ENCODE results near the gene ZNF410.
"Not testable (repeated sequence)": the region's sequence is repeated elsewhere in the genome, so short reads cannot be mapped to it uniquely, and the experiment has no call there.

Gene ZNF410

DNA sequence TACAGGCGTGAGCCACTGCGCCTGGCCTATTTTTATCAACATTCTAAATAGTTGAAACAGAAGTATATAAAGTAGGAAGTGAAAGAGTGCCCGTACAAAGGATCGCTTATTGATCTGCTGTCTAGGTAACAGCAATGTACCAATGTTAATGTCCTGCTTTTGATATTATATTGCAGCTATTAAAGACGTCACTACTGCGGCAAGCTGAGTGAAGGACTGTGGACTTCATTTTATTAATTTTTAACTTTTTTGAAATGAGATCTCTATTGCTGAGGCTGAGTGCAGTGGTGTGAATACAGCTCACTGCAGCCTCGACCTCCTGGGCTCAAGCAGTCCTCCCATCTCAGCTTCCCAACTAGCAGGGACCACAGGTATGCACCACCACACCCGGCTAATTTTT, 24.2 kb upstream of the ZNF410 start:
- H3K27me3 ChIP-seq (ENCODE audit: control insufficient read depth, insufficient read depth, low read length), result no peaks in the 10 kb centered on the region
- H3K27ac ChIP-seq (ENCODE audit: low read length), result no peak overlapping the region
- peaks cover 15% of the 10 kb centered on the region for H3K36me3 ChIP-seq (ENCODE audit: control insufficient read depth, low read depth, low read length)
- H3K9me3 ChIP-seq (ENCODE audit: control insufficient read depth, low read depth, low read length), result no peaks in the 10 kb centered on the region
- H3K9ac ChIP-seq (ENCODE audit: low read length), result no peak overlapping the region
- H3K4me1 ChIP-seq (ENCODE audit: control insufficient read depth, low read depth, low read length), result no peaks in the 10 kb centered on the region
- no peak overlapping the region for H3K4me3 ChIP-seq (ENCODE audit: low read length)

DNA sequence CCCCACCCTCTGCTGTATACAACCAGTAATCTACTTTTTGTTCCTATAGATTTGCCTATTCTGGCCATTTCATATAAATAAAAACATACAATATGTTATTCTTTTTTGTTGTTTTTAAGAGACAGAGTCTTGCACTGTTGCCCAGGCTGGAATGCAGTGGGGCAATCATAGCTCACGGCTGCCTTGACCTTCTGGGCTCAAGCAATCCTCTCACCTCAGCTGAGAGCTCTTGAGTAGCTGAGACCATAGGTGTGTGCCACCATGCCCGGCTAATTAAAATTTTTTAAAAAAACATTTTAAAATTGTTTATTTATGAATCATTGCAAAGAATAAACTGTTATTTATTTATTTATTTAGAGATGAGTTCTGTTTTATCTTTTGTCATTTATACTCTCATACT, 23.4 kb upstream of the ZNF410 start:
- H3K27me3 ChIP-seq (ENCODE audit: control insufficient read depth, insufficient read depth, low read length), result no peaks in the 10 kb centered on the region
- H3K9ac ChIP-seq (ENCODE audit: low read length), result no peak overlapping the region
- no peaks in the 10 kb centered on the region for H3K9me3 ChIP-seq (ENCODE audit: control insufficient read depth, low read depth, low read length)
- H3K4me1 ChIP-seq (ENCODE audit: control insufficient read depth, low read depth, low read length), result no peaks in the 10 kb centered on the region
- no peak overlapping the region for H3K27ac ChIP-seq (ENCODE audit: low read length)
- H3K36me3 ChIP-seq (ENCODE audit: control insufficient read depth, low read depth, low read length), result peaks cover 15% of the 10 kb centered on the region
- no peak overlapping the region for H3K4me3 ChIP-seq (ENCODE audit: low read length)

DNA sequence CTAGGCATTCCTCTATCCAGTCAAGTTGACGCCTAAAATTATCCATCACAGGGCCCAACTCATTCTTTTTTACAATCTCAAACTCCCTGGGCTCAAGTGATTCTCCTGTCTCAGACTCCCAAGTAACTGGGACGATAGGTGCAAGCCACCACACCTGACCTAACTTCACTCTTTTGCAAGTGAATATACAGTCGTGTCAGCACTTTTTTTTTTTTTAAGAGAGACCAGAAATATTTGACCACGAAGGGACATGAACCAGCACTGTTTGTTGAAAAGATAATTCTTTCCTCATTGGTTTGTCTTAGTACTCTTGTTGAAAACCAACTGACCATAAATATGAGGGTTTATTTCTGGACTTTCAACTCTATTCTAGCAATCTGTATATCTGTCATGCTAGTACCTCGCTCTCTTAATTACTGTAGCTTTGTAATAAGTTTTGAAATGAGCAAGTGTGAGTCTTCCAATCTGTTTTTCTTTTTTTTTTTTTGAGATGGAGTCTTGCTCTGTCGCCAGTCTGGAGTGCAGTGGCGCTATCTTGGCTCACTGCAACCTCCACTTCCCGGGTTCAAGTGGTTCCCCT, 21.0 kb upstream of the ZNF410 start:
- H3K27ac ChIP-seq (ENCODE audit: low read length), result no peak overlapping the region
- H3K27me3 ChIP-seq (ENCODE audit: control insufficient read depth, insufficient read depth, low read length), result no peaks in the 10 kb centered on the region
- no peaks in the 10 kb centered on the region for H3K9me3 ChIP-seq (ENCODE audit: control insufficient read depth, low read depth, low read length)
- no peak overlapping the region for H3K9ac ChIP-seq (ENCODE audit: low read length)
- H3K4me1 ChIP-seq (ENCODE audit: control insufficient read depth, low read depth, low read length), result no peaks in the 10 kb centered on the region
- H3K4me3 ChIP-seq (ENCODE audit: low read length), result no peak overlapping the region
- peaks cover 15% of the 10 kb centered on the region for H3K36me3 ChIP-seq (ENCODE audit: control insufficient read depth, low read depth, low read length)

DNA sequence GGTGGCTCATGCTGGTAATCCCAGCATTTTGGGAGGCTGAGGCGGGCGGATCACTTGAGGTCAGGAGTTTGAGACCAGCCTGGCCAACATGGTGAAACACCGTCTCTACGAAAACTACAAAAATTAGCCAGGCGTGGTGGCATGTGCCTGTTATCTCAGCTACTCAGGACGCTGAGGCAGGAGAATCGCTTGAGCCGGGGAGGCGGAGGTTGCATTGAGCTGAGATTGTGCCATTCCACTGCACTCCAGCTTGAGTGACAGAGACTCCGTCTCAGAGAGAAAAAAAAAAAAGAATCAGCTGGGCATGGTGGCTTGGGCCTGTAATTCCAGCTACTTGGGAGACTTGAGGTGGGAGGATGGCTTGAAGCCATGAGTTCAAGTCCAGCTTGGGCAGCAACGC, 16.9 kb upstream of the ZNF410 start:
- not testable (repeated sequence) for H3K27ac ChIP-seq (ENCODE audit: low read length); H3K27me3 ChIP-seq (ENCODE audit: control insufficient read depth, insufficient read depth, low read length)

DNA sequence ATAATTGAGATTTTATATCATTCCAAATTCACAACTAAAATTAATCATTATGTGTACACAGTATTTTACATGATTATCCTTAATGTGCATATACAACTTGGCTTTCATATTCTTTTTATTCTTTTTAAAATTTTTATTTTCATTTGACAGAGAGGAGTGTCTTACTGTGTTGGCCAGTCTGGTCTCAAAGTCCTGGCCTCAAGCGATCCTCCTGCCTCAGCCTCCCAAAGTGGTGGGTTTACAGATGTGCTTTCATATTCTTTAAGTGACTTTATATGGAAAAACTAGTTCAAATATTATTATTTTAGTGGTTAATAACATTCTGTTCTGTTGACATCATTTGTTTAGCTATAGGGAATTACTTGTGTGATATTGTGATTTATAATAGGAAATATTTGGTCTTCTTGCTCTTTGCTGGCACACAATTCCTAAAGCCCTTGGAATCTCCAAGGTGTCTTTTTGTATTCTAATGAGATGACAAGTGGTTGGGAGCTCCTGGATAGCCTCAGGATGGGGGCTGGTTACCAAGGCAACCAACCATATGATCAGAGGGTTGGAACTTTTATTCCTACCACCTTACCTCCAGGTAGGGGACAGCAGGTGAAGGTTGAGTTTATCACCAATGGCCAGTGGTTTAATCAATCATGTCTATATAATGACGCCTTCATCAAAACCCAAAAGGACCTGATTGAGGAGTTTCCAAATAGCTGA, 16.0 kb upstream of the ZNF410 start:
- Histone ChIP-seq H3K4me1 (ENCODE audit: control insufficient read depth, low read depth, low read length) (peaks cover 3% of the 10 kb centered on the region), H3K4me3 (ENCODE audit: low read length) (no peak overlapping the region), H3K36me3 (ENCODE audit: control insufficient read depth, low read depth, low read length) (no peaks in the 10 kb centered on the region), H3K27ac (ENCODE audit: low read length) (no peak overlapping the region), H3K9ac (ENCODE audit: low read length) (no peak overlapping the region), H3K27me3 (ENCODE audit: control insufficient read depth, insufficient read depth, low read length) (no peaks in the 10 kb centered on the region), H3K9me3 (ENCODE audit: control insufficient read depth, low read depth, low read length) (no peaks in the 10 kb centered on the region)

More for the DNA sequence above, 16.9 kb upstream of the ZNF410 start:
- not testable (repeated sequence) for H3K36me3 ChIP-seq (ENCODE audit: control insufficient read depth, low read depth, low read length); H3K9me3 ChIP-seq (ENCODE audit: control insufficient read depth, low read depth, low read length); H3K9ac ChIP-seq (ENCODE audit: low read length); H3K4me3 ChIP-seq (ENCODE audit: low read length); H3K4me1 ChIP-seq (ENCODE audit: control insufficient read depth, low read depth, low read length)

DNA sequence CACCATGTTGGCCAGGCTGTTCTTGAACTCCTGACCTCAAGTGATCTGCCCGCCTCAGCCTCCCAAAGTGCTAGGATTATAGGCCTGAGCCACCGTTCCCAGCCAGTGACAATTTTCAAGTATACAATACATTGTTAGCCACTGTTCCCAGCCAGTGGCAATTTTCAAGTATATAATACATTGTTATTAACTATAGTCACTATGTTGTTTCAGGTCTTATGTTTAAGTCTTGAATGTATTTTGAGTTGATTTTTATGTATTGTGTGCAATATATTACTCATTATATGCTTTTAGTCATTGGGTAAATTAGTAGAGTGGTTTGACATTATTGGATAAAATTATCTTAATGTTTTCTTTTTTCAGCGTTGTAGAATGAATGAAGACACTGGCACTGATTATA, 13.0 kb upstream of the ZNF410 start:
- Histone ChIP-seq H3K4me1 (ENCODE audit: control insufficient read depth, low read depth, low read length) (peaks cover 3% of the 10 kb centered on the region), H3K9me3 (ENCODE audit: control insufficient read depth, low read depth, low read length) (no peaks in the 10 kb centered on the region), H3K9ac (ENCODE audit: low read length) (no peak overlapping the region), H3K4me3 (ENCODE audit: low read length) (no peak overlapping the region), H3K27ac (ENCODE audit: low read length) (no peak overlapping the region), H3K36me3 (ENCODE audit: control insufficient read depth, low read depth, low read length) (peaks cover 1% of the 10 kb centered on the region), H3K27me3 (ENCODE audit: control insufficient read depth, insufficient read depth, low read length) (no peaks in the 10 kb centered on the region)

DNA sequence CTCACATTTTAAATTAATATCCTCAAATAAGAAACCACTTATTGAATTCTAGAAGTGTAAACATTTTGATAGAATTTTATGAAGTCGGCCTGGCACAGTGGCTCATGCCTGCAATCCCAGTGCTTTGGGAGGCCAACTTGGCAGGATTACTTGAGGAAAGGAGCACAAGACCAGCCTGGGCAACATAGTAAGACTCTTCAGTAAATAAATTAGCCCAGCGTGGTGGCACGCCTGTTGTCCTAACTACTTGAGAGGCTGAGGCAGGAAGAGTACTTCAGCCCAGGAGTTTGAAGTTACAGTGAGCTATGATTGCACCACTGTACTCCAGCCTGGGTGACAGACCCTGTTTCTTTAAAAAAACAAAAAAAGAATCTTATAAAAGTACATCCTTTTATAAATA, 8.9 kb upstream of the ZNF410 start:
- Histone ChIP-seq H3K4me3 (ENCODE audit: low read length) (no peak overlapping the region), H3K9ac (ENCODE audit: low read length) (no peak overlapping the region), H3K27me3 (ENCODE audit: control insufficient read depth, insufficient read depth, low read length) (no peaks in the 10 kb centered on the region), H3K9me3 (ENCODE audit: control insufficient read depth, low read depth, low read length) (no peaks in the 10 kb centered on the region), H3K4me1 (ENCODE audit: control insufficient read depth, low read depth, low read length) (no peaks in the 10 kb centered on the region), H3K27ac (ENCODE audit: low read length) (no peak overlapping the region), H3K36me3 (ENCODE audit: control insufficient read depth, low read depth, low read length) (peaks cover 7% of the 10 kb centered on the region)

DNA sequence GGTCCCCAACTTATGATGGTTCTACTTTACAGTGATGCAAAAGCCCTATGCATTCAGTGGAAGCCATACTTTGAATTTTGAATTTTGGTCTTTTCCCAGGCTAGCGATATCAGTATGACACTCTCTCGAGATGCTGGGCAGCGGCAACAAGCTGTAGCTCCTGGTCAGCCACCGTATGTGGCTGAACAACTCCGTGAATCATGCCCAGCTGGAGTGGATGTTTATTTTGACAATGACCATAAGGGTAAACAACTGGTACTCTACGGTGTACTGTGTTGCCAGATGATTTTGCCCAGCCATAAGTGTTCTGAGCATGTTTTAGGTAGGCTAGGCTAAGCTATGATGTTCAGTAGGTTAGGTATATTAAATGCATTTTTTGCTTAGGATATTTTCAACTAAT, 8.2 kb upstream of the ZNF410 start:
- peaks cover 7% of the 10 kb centered on the region for H3K36me3 ChIP-seq (ENCODE audit: control insufficient read depth, low read depth, low read length)
- no peak overlapping the region for H3K4me3 ChIP-seq (ENCODE audit: low read length)
- no peaks in the 10 kb centered on the region for H3K27me3 ChIP-seq (ENCODE audit: control insufficient read depth, insufficient read depth, low read length)
- no peaks in the 10 kb centered on the region for H3K4me1 ChIP-seq (ENCODE audit: control insufficient read depth, low read depth, low read length)
- no peak overlapping the region for H3K9ac ChIP-seq (ENCODE audit: low read length)
- H3K27ac ChIP-seq (ENCODE audit: low read length), result no peak overlapping the region
- no peaks in the 10 kb centered on the region for H3K9me3 ChIP-seq (ENCODE audit: control insufficient read depth, low read depth, low read length)

DNA sequence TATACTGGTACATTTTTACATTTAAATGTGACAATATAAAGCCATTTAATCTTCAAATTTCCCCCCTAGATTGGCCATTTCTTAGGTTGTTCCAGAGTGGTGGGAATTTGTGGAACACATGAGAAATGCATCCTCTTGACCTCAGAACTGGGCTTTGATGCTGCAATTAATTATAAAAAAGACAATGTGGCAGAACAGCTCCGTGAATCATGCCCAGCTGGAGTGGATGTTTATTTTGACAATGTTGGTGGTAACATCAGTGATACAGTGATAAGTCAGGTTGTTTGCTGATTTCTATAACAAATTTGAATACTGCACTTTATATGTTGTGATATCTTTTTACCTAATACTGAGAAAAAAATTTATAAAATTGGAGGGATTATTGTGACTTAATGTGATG, 7.6 kb upstream of the ZNF410 start:
- Histone ChIP-seq H3K9me3 (ENCODE audit: control insufficient read depth, low read depth, low read length) (no peaks in the 10 kb centered on the region), H3K4me3 (ENCODE audit: low read length) (no peak overlapping the region), H3K9ac (ENCODE audit: low read length) (no peak overlapping the region), H3K36me3 (ENCODE audit: control insufficient read depth, low read depth, low read length) (peaks cover 7% of the 10 kb centered on the region), H3K27ac (ENCODE audit: low read length) (no peak overlapping the region), H3K27me3 (ENCODE audit: control insufficient read depth, insufficient read depth, low read length) (no peaks in the 10 kb centered on the region), H3K4me1 (ENCODE audit: control insufficient read depth, low read depth, low read length) (no peaks in the 10 kb centered on the region)

DNA sequence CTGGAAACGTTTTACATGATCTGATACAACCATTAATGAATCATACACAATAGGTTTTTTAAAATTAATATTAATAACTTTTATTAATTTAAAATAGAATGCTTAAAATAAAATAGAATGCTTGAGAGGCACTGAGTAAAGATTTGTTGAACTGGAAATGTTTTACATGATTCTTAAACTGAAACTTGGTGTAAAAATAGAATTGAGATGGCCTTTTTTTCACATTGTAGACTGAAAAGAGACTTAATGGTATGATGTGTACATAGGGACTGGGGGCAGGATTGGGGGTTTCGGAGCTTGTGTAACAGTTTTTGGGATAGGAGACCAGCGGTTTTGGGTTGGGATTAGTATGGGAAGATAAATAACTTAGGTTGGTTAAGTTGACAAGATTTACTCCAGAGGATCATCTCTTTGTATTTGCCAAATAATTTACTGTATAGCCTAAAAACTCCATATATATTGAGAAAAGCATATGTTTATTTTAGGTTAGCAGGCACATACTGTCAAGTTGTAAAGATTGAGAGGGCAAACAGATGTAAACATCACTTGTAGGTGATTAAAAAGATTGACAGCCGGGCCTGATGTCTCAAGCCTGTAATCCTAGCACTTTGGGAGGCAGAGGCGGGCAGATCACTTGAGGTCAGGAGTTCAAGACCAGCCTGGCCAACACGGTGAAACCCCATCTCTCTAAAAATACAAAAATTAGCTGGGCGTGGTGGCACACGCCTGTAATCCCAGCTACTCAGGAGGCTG, 2.0 kb upstream of the ZNF410 start:
- no peak overlapping the region for H3K4me3 ChIP-seq (ENCODE audit: low read length)
- no peaks in the 10 kb centered on the region for H3K36me3 ChIP-seq (ENCODE audit: control insufficient read depth, low read depth, low read length)
- no peaks in the 10 kb centered on the region for H3K27me3 ChIP-seq (ENCODE audit: control insufficient read depth, insufficient read depth, low read length)
- no peak overlapping the region for H3K9ac ChIP-seq (ENCODE audit: low read length)
- no peak overlapping the region for H3K27ac ChIP-seq (ENCODE audit: low read length)
- H3K9me3 ChIP-seq (ENCODE audit: control insufficient read depth, low read depth, low read length), result no peaks in the 10 kb centered on the region
- peaks cover 4% of the 10 kb centered on the region for H3K4me1 ChIP-seq (ENCODE audit: control insufficient read depth, low read depth, low read length)

DNA sequence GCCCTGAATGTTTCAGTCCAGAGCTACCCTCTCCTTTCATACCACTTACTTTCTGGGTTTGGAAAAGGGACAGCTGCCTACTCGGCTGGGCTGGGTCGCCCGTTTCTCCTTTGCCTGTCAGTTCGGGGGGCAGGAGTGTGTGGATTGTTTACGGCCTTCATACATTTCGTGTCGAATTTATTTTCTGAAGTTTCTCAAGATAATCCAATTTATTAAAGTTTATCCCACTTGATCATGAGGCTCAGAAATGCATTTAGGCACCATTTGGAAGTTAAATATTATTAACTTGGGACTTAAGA, 608 bp downstream of the ZNF410 start:
- peak overlapping the region; percentile 97 for H3K4me3 ChIP-seq (ENCODE audit: low read length)
- peak overlapping the region; percentile 85 for H3K9ac ChIP-seq (ENCODE audit: low read length)
- H3K9me3 ChIP-seq (ENCODE audit: control insufficient read depth, low read depth, low read length), result no peaks in the 10 kb centered on the region
- H3K36me3 ChIP-seq (ENCODE audit: control insufficient read depth, low read depth, low read length), result no peaks in the 10 kb centered on the region
- no peaks in the 10 kb centered on the region for H3K27me3 ChIP-seq (ENCODE audit: control insufficient read depth, insufficient read depth, low read length)
- H3K4me1 ChIP-seq (ENCODE audit: control insufficient read depth, low read depth, low read length), result peaks cover 4% of the 10 kb centered on the region
- H3K27ac ChIP-seq (ENCODE audit: low read length), result no peak overlapping the region
